CD4-positive, alpha-beta T cell treated with Interleukin-15 for 4 hours (primary cell): ENCODE data around the gene SPATA3.

Experiments used
- DNase-seq: peaks from one replicate; pipeline ENCODE4 v3.0.0-alpha.2; 2020; ENCODE audit warnings: low spot score

Gene SPATA3

GRCh38 chr2:231050018-231050901 lies 54.3 kb downstream of the SPATA3 start:
- DNase-seq = no peak

- no peak for DNase-seq
Measured at GRCh38 chr2:231051116-231051515, 55.2 kb downstream of the SPATA3 start.

GRCh38 chr2:231052494-231053451 lies 56.9 kb downstream of the SPATA3 start:
- peak; percentile 84 for DNase-seq

GRCh38 chr2:231053846-231054245 lies 57.9 kb downstream of the SPATA3 start:
- DNase-seq = no peak

- peak; percentile 95 for DNase-seq
Measured at GRCh38 chr2:231056453-231057416, 60.8 kb downstream of the SPATA3 start, which contains the start of gene PSMD1. TSS of gene PSMD1 (plus strand) at chr2:231056867. CDS start at chr2:231057026, 159 bp downstream.

- no peak for DNase-seq
Measured at GRCh38 chr2:231057590-231057989, 61.7 kb downstream of the SPATA3 start.
